K562 (cell line): ENCODE measurements around the gene ASS1. TPM values are rescaled to one million over a fixed set of nuclear protein-coding genes. Genes with fewer than 3 reads are reported as not detected.
A peak's percentile ranks its signal among the peaks of the same experiment; 100 is the strongest.

Experiments used
- ATAC-seq: fragments of 200-7000 bp; cut with Tn5 transposase; 3 replicates; pipeline ENCODE4 v1.9.1; 2020; ENCODE audit warnings: moderate library complexity
- BruUV-seq: library from RNA; stranded (reverse); fragments of 400-500 nt; replicated peaks from 2 replicates; lab custom pipeline; 2021; lab: Mats Ljungman, UMichigan
- CTCF ChIA-PET: fragments of 300-600 bp; formaldehyde crosslinking; extraction: SDS; loops from one replicate; lab custom pipeline; 2021; ENCODE audit warnings: low intra/inter-chr PET ratio; lab: Yijun Ruan, JAX
- POLR2A ChIA-PET: fragments of 300-600, 350-650 bp; sonication (Branson Sonifier 250); formaldehyde crosslinking; extraction: SDS; loops from one replicate; lab custom pipeline; 2021; ENCODE audit warnings: antibody characterized with exemption, inconsistent platforms; lab: Yijun Ruan, JAX
- DNase-seq, 4 experiments: peaks; one replicate each; pipeline versions ENCODE4 v3.0.0 to v3.0.0-alpha.2; 2011 to 2018; ENCODE audit warnings: low spot score in 3 of 4, mixed read lengths in 3 of 4; ENCODE audit errors: extremely low read depth in 1 of 4
- FAIRE-seq: peaks from 2 replicates; lab custom pipeline; 2011; peaks lifted over from hg19 to GRCh38; lab: Jason Lieb, UNC
- H2AFZ ChIP-seq: 2 replicates; pipeline ENCODE4 v1.6.0; 2011; ENCODE audit warnings: low read depth, low read length, control low read depth, inconsistent platforms
- H3K27ac ChIP-seq: fragments of 200-600 bp; 3 replicates; pipeline ENCODE4 v1.8.0; 2011; ENCODE audit warnings: low read depth, mild to moderate bottlenecking, control low read depth, inconsistent platforms, low read length, moderate library complexity, mixed read lengths; ENCODE audit errors: extremely low read depth
- H3K27me3 ChIP-seq, 2 experiments: fragments of 300-600 bp in 1 of 2; 2 replicates in 1 of 2; 3 replicates in 1 of 2; pipeline versions ENCODE4 v1.6.0 to v1.8.0; 2011; ENCODE audit warnings: inconsistent platforms in 2 of 2, low read length in 2 of 2, mild to moderate bottlenecking in 1 of 2, mixed read lengths in 1 of 2, moderate library complexity in 1 of 2; ENCODE audit not compliant: control insufficient read depth in 2 of 2, insufficient read depth in 2 of 2
- H3K36me3 ChIP-seq: fragments of 300-600 bp; 3 replicates; pipeline ENCODE4 v1.8.0; 2011; ENCODE audit warnings: mild to moderate bottlenecking, low read length, inconsistent platforms; ENCODE audit not compliant: control insufficient read depth, insufficient read depth
- H3K4me1 ChIP-seq, 2 experiments: fragments of 200-600 bp in 1 of 2; replicated peaks in 1 of 2; 2 replicates in 1 of 2; 3 replicates in 1 of 2; pipeline versions ENCODE4 v1.5.1 to v1.8.0; 2011; ENCODE audit warnings: inconsistent platforms in 2 of 2, low read length in 2 of 2, mild to moderate bottlenecking in 1 of 2, mixed read lengths in 1 of 2, moderate library complexity in 1 of 2; ENCODE audit not compliant: control insufficient read depth in 2 of 2, insufficient read depth in 2 of 2
- H3K4me2 ChIP-seq: 2 replicates; pipeline ENCODE4 v1.6.1; 2011; ENCODE audit warnings: low read length, control low read depth, inconsistent platforms, mixed read lengths; ENCODE audit not compliant: insufficient read depth
- H3K4me3 ChIP-seq: fragments of 200-600 bp; sonication (generic), shearing (Covaris generic); 2 replicates; pipeline ENCODE4 v1.5.1; 2016; ENCODE audit warnings: control low read depth, inconsistent platforms
- H3K79me2 ChIP-seq: fragments of 200-600 bp; 3 replicates; pipeline ENCODE4 v1.8.0; 2011; ENCODE audit warnings: low read length, inconsistent platforms; ENCODE audit not compliant: control insufficient read depth, insufficient read depth
- H3K9ac ChIP-seq, 2 experiments: 2 replicates each; pipeline versions ENCODE4 v1.6.0 to v1.6.1; 2011; ENCODE audit warnings: low read depth in 2 of 2, low read length in 2 of 2, control low read depth in 1 of 2, inconsistent platforms in 1 of 2, mild to moderate bottlenecking in 1 of 2, mixed read lengths in 1 of 2; ENCODE audit not compliant: insufficient read depth in 1 of 2
- H3K9me1 ChIP-seq: one replicate; pipeline ENCODE4 v1.6.0; 2011; ENCODE audit warnings: inconsistent platforms, mild to moderate bottlenecking, low read length, moderate library complexity; ENCODE audit not compliant: control insufficient read depth, insufficient read depth
- H3K9me3 ChIP-seq: replicated peaks from 2 replicates; pipeline ENCODE4 v1.5.1; 2011; ENCODE audit warnings: low read depth, low read length, inconsistent platforms; ENCODE audit not compliant: control insufficient read depth, insufficient read depth
- H4K20me1 ChIP-seq: replicated peaks from 2 replicates; pipeline ENCODE4 v1.6.1; 2011; ENCODE audit warnings: low read length, inconsistent platforms, mixed read lengths; ENCODE audit not compliant: control insufficient read depth, insufficient read depth
- KLF16 ChIP-seq: IDR thresholded peaks from 2 replicates; pipeline ENCODE4 v1.6.1; 2016; ENCODE audit warnings: antibody characterized with exemption
- MBD1 ChIP-seq: fragments of 250-450 bp; sonication (Bioruptor Pico); IDR thresholded peaks from 2 replicates; pipeline ENCODE4 v1.8.0; 2022; ENCODE audit warnings: inconsistent platforms
- MBD2 ChIP-seq: sonication (generic); IDR thresholded peaks from 2 replicates; pipeline ENCODE4 v1.6.1; 2016; ENCODE audit warnings: low read depth, borderline replicate concordance
- MEIS2 ChIP-seq: fragments of 450-650 bp; IDR thresholded peaks from 2 replicates; pipeline ENCODE4 v1.6.1; 2014; ENCODE audit warnings: mild to moderate bottlenecking; ENCODE audit not compliant: partially characterized antibody
- MTA2 ChIP-seq: fragments of 450-650 bp; IDR thresholded peaks from 2 replicates; pipeline ENCODE4 v1.6.1; 2016; ENCODE audit warnings: low read depth
- NR2C1 ChIP-seq, 2 experiments: fragments of 450-650 bp; IDR thresholded peaks; 2 replicates each; pipeline ENCODE4 v1.6.1; 2017; ENCODE audit warnings: mild to moderate bottlenecking in 2 of 2, antibody characterized with exemption in 1 of 2, inconsistent platforms in 1 of 2, missing compliant biosample characterization in 1 of 2, missing genetic modification characterization in 1 of 2
- RAD21 ChIP-seq, 2 experiments: fragments of 250-450 bp in 1 of 2; fragments of 450-650 bp in 1 of 2; sonication (Bioruptor Pico) in 1 of 2; formaldehyde crosslinking in 1 of 2; IDR thresholded peaks in 1 of 2; conservative IDR thresholded peaks in 1 of 2; 2 replicates each; pipeline versions ENCODE4 v1.4.0 to v1.8.0; 2020 to 2022; ENCODE audit warnings: mild to moderate bottlenecking in 2 of 2, moderate library complexity in 1 of 2
- SPI1 ChIP-seq: IDR thresholded peaks from 2 replicates; pipeline ENCODE4 v1.6.1; 2011; ENCODE audit warnings: low read depth, low read length, control low read depth, borderline replicate concordance
- SREBF1 ChIP-seq: fragments of 150-350 bp; IDR thresholded peaks from 2 replicates; pipeline ENCODE4 v1.6.1; 2014; ENCODE audit warnings: antibody characterized with exemption, low read depth, low read length, borderline replicate concordance
- TSC22D4 ChIP-seq: fragments of 450-650 bp; IDR thresholded peaks from 2 replicates; pipeline ENCODE4 v1.6.1; 2016; ENCODE audit warnings: missing genetic modification characterization, missing biosample characterization, control low read depth
- ZC3H8 ChIP-seq: fragments of 450-650 bp; IDR thresholded peaks from 2 replicates; pipeline ENCODE4 v1.6.1; 2017
- ZNF584 ChIP-seq: fragments of 200-800 bp; sonication (Bioruptor generic); IDR thresholded peaks from 2 replicates; pipeline ENCODE4 v1.6.1; 2016; ENCODE audit warnings: low read depth, mild to moderate bottlenecking, missing genetic modification characterization, missing compliant biosample characterization
- WGBS: fragments of 100-300 bp; shearing (Covaris generic); methylation state at CpG from one replicate; pipeline ENCODE4 v1.1.6; 2016; ENCODE audit warnings: low coverage, mixed read lengths; ENCODE audit not compliant: insufficient coverage; ENCODE audit errors: missing lambda C conversion rate; 5-methylcytosine and 5-hydroxymethylcytosine counted together
- in situ Hi-C: fragments of 300-500 bp; cut with MboI; formaldehyde crosslinking; loops from 4 replicates; pipeline ENCODE4 v1.15.0; 2018; ENCODE audit warnings: inconsistent platforms, mixed read lengths
- intact Hi-C: fragments of 100-400 bp; cut with micrococcal nuclease; formaldehyde crosslinking; loops from 2 replicates; pipeline ENCODE4 v1.14.2; 2022
- polyA plus RNA-seq, 8 experiments: library from polyadenylated mRNA; depleted of rRNA in 4 of 8; stranded (reverse) in 5 of 8; unstranded in 3 of 8; fragments of >200 nt; fragmentation: Nextera tagmentation in 2 of 8; fragmentation: Illumina TruSeq in 1 of 8; extraction: Ambion mirVana in 2 of 8; extraction: Trizol in 1 of 8; gene quantifications; 2 replicates each; pipeline versions ENCODE4 v1.2.1 to v1.2.3, GENCODE V29; 2011 to 2014; ENCODE audit warnings: inconsistent platforms in 1 of 8, missing spikeins in 1 of 8
- total RNA-seq, 7 experiments: library from RNA; depleted of rRNA in 6 of 7; stranded (reverse); fragments of >200 nt in 6 of 7; fragmentation: Illumina TruSeq in 2 of 7; extraction: Trizol in 2 of 7; gene quantifications; 2 replicates each; pipeline versions ENCODE4 v1.2.1 to v1.2.3, GENCODE V29; 2011 to 2021; ENCODE audit warnings: low replicate concordance in 1 of 7
- TF ChIP-seq, protein P1 (sequence below): fragments of 250-450 bp; sonication (Bioruptor Pico); IDR thresholded peaks from 2 replicates; pipeline ENCODE4 v1.5.0; 2020; ENCODE audit warnings: mild to moderate bottlenecking
- TF ChIP-seq, protein P2 (sequence below): sonication (generic); formaldehyde crosslinking; IDR thresholded peaks from 2 replicates; pipeline ENCODE4 v1.8.0; 2022; ENCODE audit warnings: missing genetic modification reagents, mild to moderate bottlenecking, moderate library complexity, borderline replicate concordance
- TF ChIP-seq, protein P3 (sequence below), 3 experiments: fragments of 200-800 bp in 1 of 3; sonication (Bioruptor generic) in 1 of 3; sonication (generic) in 1 of 3; formaldehyde crosslinking in 1 of 3; IDR thresholded peaks; 2 replicates each; pipeline versions ENCODE4 v1.6.1 to v1.8.0; 2016 to 2022; ENCODE audit warnings: mild to moderate bottlenecking in 2 of 3, missing compliant biosample characterization in 2 of 3, missing genetic modification characterization in 2 of 3, missing genetic modification reagents in 1 of 3

ASS1 gene
- total and polyA plus RNA-seq, 9 of the 15 experiments (the other 6 are each of a cell fraction or from before 2014, with no cell fraction given): 1.5 to 5.7 (median 3.7) TPM

GRCh38 chr9:130448035-130448624 is 3.4 kb downstream of the ASS1 start:
- Histone ChIP-seq H2AFZ (no peak overlapping the region), H3K4me2 (peak overlapping the region; percentile 41; the same call in 1 of the 2 replicates), H3K9ac (peak overlapping the region; percentile 45 to 71; a peak in 3 of 4 replicates), H4K20me1 (no peaks in the 10 kb centered on the region), H3K27ac (no peak overlapping the region; the same call in 2 of the 3 replicates), H3K9me1 (no peaks in the 10 kb centered on the region), H3K36me3 (no peaks in the 10 kb centered on the region), H3K9me3 (no peaks in the 10 kb centered on the region), H3K4me1 (peaks cover 35 to 52% of the 10 kb centered on the region in 2 experiments), H3K79me2 (no peaks in the 10 kb centered on the region), H3K4me3 (no peak overlapping the region), H3K27me3 (no peaks in the 10 kb centered on the region)
- FAIRE-seq (no peak), ATAC-seq (peak; percentile 55), DNase-seq (peak in 2 of 4 experiments; percentile 34 to 41)
- POLR2A ChIA-PET: interaction anchor here (0.7 to 1.6 kb wide), 6 partner anchors 8 to 245 kb away, joined by 3 to 8 read pairs (median 3); partner anchors contain the start of gene EXOSC2
- 38% methylated on average over 11 of the region's 12 CpGs for WGBS
- in situ Hi-C loops (no loop called here), intact Hi-C loops (no loop called here)
- no TSS peak for BruUV-seq
- CTCF ChIA-PET: no interaction called here
- no peak for TF ChIP-seq KLF16
- TF ChIP-seq, protein P1, sequence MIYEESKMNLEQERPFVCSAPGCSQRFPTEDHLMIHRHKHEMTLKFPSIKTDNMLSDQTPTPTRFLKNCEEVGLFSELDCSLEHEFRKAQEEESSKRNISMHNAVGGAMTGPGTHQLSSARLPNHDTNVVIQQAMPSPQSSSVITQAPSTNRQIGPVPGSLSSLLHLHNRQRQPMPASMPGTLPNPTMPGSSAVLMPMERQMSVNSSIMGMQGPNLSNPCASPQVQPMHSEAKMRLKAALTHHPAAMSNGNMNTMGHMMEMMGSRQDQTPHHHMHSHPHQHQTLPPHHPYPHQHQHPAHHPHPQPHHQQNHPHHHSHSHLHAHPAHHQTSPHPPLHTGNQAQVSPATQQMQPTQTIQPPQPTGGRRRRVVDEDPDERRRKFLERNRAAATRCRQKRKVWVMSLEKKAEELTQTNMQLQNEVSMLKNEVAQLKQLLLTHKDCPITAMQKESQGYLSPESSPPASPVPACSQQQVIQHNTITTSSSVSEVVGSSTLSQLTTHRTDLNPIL (CRISPR knock-in tag): peak; percentile 61; the same call in 1 of the 2 replicates
- TF ChIP-seq NR2C1 (IDR thresholded peaks at IDR 0.05): no peak
- TF ChIP-seq NR2C1 (tag; IDR thresholded peaks at IDR 0.05): peak; percentile 67
- no peak for TF ChIP-seq MEIS2
- peak; percentile 76; the same call in 1 of the 2 replicates for TF ChIP-seq SPI1
- TF ChIP-seq, protein P2, sequence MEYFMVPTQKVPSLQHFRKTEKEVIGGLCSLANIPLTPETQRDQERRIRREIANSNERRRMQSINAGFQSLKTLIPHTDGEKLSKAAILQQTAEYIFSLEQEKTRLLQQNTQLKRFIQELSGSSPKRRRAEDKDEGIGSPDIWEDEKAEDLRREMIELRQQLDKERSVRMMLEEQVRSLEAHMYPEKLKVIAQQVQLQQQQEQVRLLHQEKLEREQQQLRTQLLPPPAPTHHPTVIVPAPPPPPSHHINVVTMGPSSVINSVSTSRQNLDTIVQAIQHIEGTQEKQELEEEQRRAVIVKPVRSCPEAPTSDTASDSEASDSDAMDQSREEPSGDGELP (CRISPR knock-in tag): peak; percentile 63; the same call in 1 of the 2 replicates
- no peak for TF ChIP-seq MBD2
- TF ChIP-seq, protein P3, sequence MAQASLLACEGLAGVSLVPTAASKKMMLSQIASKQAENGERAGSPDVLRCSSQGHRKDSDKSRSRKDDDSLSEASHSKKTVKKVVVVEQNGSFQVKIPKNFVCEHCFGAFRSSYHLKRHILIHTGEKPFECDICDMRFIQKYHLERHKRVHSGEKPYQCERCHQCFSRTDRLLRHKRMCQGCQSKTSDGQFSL (CRISPR knock-in tag; IDR thresholded peaks at IDR 0.05): peak; percentile 77
- TF ChIP-seq, protein P3 (tag; IDR thresholded peaks at IDR 0.05): no peak
- TF ChIP-seq SREBF1: no peak
- peak in 1 of 2 experiments; percentile 26; a peak in 1 of 4 replicates for TF ChIP-seq RAD21 (CRISPR knock-in tag; conservative IDR thresholded peaks at IDR 0.05 in 1 of 2, IDR thresholded peaks at IDR 0.05 in 1 of 2)
- TF ChIP-seq MTA2: no peak
- no peak for TF ChIP-seq ZC3H8
- no peak for TF ChIP-seq ZNF584 (CRISPR knock-in tag)
- TF ChIP-seq MBD1: peak; percentile 66; the same call in 1 of the 2 replicates
- TF ChIP-seq TSC22D4: no peak
